IMR-90 (cell line): ENCODE measurements around the gene ST3GAL4.

Experiments used
- POLR2A ChIP-seq: IDR thresholded peaks from 2 replicates; pipeline ENCODE4 v1.6.1; 2012; ENCODE audit warnings: mild to moderate bottlenecking, low read depth, low read length
- SMC3 ChIP-seq: fragments of 150-350 bp; IDR thresholded peaks from 2 replicates; pipeline ENCODE4 v1.6.1; 2016; ENCODE audit warnings: low read depth, mild to moderate bottlenecking, antibody characterized with exemption, low read length, moderate library complexity
- TF ChIP-seq, protein P1 (sequence below): conservative IDR thresholded peaks from 2 replicates; pipeline ENCODE4 v1.5.1; 2012; ENCODE audit warnings: mild to moderate bottlenecking, low read depth, low read length, improper control_type of control experiment

GRCh38 chr11:126335463-126335760 is 20.1 kb upstream of the ST3GAL4 start:
- TF ChIP-seq, protein P1, sequence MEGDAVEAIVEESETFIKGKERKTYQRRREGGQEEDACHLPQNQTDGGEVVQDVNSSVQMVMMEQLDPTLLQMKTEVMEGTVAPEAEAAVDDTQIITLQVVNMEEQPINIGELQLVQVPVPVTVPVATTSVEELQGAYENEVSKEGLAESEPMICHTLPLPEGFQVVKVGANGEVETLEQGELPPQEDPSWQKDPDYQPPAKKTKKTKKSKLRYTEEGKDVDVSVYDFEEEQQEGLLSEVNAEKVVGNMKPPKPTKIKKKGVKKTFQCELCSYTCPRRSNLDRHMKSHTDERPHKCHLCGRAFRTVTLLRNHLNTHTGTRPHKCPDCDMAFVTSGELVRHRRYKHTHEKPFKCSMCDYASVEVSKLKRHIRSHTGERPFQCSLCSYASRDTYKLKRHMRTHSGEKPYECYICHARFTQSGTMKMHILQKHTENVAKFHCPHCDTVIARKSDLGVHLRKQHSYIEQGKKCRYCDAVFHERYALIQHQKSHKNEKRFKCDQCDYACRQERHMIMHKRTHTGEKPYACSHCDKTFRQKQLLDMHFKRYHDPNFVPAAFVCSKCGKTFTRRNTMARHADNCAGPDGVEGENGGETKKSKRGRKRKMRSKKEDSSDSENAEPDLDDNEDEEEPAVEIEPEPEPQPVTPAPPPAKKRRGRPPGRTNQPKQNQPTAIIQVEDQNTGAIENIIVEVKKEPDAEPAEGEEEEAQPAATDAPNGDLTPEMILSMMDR, result no peak
- no peak for TF ChIP-seq SMC3
- TF ChIP-seq POLR2A, result no peak
